Measurements from ENCODE around the gene FIP1L1. TPM values are rescaled to one million over a fixed set of nuclear protein-coding genes. Genes with fewer than 3 reads are reported as not detected.
"Not testable (repeated sequence)": the region's sequence is repeated elsewhere in the genome, so short reads cannot be mapped to it uniquely, and the experiment has no call there.

FIP1L1 gene
- total RNA-seq, 2 donors from 2014 or later: 83.6 to 90.5 TPM

DNA sequence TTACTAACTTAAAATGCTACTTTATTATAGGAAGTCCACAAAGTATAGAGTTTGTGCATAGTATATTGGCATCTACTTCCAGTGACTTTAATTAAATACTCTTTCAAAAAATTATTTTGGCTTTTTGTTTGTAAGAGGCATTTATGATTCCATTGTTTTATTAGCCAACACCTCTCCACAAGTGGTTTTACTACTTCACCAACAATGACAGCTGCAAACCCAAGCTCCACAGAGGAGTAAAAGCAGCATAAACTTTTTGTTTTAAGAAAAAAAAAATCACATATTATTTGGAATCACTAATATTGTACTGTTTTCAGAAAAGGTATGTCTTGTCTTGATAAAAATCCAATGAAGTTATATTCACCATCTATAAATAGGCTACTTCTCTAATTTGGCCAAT is 88.5 kb downstream of the FIP1L1 start:
- Mint-ChIP-seq H3K27ac (no peak overlapping the region), H3K27me3 (no peaks in the 10 kb centered on the region)

GRCh38 chr4:53466576-53466975 is 89.1 kb downstream of the FIP1L1 start:
- H3K4me3 Mint-ChIP-seq; H3K27me3 Mint-ChIP-seq; ATAC-seq; H3K4me1 Mint-ChIP-seq (ENCODE audit: low read depth in 2 of 2); H3K27ac Mint-ChIP-seq; DNase-seq (ENCODE audit: low spot score): not testable (repeated sequence)
- peaks cover 19% of the 10 kb centered on the region for H3K36me3 Mint-ChIP-seq
- H3K9me3 Mint-ChIP-seq: peaks cover 12% of the 10 kb centered on the region

More for the DNA sequence above, 88.5 kb downstream of the FIP1L1 start:
- no peak for ATAC-seq
- no peak for DNase-seq (ENCODE audit: low spot score)
- peaks cover 21% of the 10 kb centered on the region for H3K36me3 Mint-ChIP-seq
- H3K4me3 Mint-ChIP-seq: no peak overlapping the region
- no peaks in the 10 kb centered on the region for H3K4me1 Mint-ChIP-seq (ENCODE audit: low read depth in 2 of 2)
- peaks cover 12% of the 10 kb centered on the region for H3K9me3 Mint-ChIP-seq

- H3K27me3 Mint-ChIP-seq: no peaks in the 10 kb centered on the region
- H3K27ac Mint-ChIP-seq: no peak overlapping the region
- peaks cover 8% of the 10 kb centered on the region for H3K36me3 Mint-ChIP-seq
- ATAC-seq: no peak
- no peaks in the 10 kb centered on the region for H3K4me1 Mint-ChIP-seq (ENCODE audit: low read depth in 2 of 2)
- DNase-seq (ENCODE audit: low spot score): no peak
- peaks cover 9% of the 10 kb centered on the region for H3K9me3 Mint-ChIP-seq
- no peak overlapping the region for H3K4me3 Mint-ChIP-seq
These were observed 99.0 kb downstream of the FIP1L1 start for GRCh38 chr4:53476232-53477037.

GRCh38 chr4:53477038-53477565 is 99.7 kb downstream of the FIP1L1 start:
- Mint-ChIP-seq H3K36me3 (peaks cover 8% of the 10 kb centered on the region), H3K4me1 (ENCODE audit: low read depth in 2 of 2) (no peaks in the 10 kb centered on the region), H3K4me3 (no peak overlapping the region)

GRCh38 chr4:53477636-53478035 is 100.2 kb downstream of the FIP1L1 start:
- Mint-ChIP-seq H3K9me3 (peaks cover 7% of the 10 kb centered on the region), H3K4me1 (ENCODE audit: low read depth in 2 of 2) (no peaks in the 10 kb centered on the region)

More at GRCh38 chr4:53477038-53477565, 99.7 kb downstream of the FIP1L1 start:
- H3K27me3 Mint-ChIP-seq: no peaks in the 10 kb centered on the region
- ATAC-seq (no peak), DNase-seq (ENCODE audit: low spot score) (no peak)
- H3K9me3 Mint-ChIP-seq: peaks cover 9% of the 10 kb centered on the region
- no peak overlapping the region for H3K27ac Mint-ChIP-seq

DNA sequence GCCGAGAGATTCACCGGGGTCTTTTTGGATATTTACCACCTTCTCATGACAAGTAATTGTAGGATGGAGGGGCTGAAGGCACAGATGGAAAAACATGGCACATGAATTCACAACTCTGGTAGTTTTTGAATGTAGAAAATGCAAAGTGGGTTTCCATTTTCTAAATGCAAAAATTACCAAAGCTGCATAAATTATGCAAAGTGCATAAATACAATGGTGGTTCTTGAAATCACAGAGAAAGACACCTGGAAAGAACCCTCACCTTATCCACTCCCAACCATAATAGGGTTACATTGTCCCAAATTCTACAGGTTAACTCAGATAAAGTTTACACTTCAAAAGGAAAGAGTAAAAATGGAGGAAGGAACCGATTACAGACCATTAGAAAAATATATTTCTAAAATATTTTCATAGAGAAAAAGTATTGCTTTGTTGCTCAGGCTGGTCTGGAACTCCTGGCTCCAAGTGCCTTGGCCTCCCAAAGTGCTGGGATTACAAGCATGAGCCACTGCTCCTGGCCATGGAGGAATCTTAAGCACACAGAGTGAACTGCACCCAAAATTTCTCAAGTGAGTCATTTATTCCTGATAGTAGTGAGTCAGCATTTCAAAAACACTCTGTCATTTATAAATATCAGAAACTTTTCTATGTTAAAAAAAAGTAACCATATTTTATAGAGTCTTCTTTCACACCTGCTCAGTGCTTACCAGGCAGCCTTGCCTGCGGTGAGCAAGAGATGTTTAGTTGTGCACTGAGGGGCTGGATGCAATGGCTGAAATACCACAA is 101.4 kb downstream of the FIP1L1 start:
- no peak overlapping the region for H3K27ac Mint-ChIP-seq
- ATAC-seq (no peak), DNase-seq (ENCODE audit: low spot score) (no peak)
- H3K4me1 Mint-ChIP-seq (ENCODE audit: low read depth in 2 of 2): no peaks in the 10 kb centered on the region
- no peaks in the 10 kb centered on the region for H3K36me3 Mint-ChIP-seq
- H3K9me3 Mint-ChIP-seq: no peaks in the 10 kb centered on the region
- no peak overlapping the region for H3K4me3 Mint-ChIP-seq
- H3K27me3 Mint-ChIP-seq: peaks cover 0 to 5% of the 10 kb centered on the region in 2 donors

More at GRCh38 chr4:53477636-53478035, 100.2 kb downstream of the FIP1L1 start:
- ATAC-seq (no peak), DNase-seq (ENCODE audit: low spot score) (no peak)
- no peak overlapping the region for H3K4me3 Mint-ChIP-seq
- H3K36me3 Mint-ChIP-seq: peaks cover 8% of the 10 kb centered on the region
- no peak overlapping the region for H3K27ac Mint-ChIP-seq
- no peaks in the 10 kb centered on the region for H3K27me3 Mint-ChIP-seq

DNA sequence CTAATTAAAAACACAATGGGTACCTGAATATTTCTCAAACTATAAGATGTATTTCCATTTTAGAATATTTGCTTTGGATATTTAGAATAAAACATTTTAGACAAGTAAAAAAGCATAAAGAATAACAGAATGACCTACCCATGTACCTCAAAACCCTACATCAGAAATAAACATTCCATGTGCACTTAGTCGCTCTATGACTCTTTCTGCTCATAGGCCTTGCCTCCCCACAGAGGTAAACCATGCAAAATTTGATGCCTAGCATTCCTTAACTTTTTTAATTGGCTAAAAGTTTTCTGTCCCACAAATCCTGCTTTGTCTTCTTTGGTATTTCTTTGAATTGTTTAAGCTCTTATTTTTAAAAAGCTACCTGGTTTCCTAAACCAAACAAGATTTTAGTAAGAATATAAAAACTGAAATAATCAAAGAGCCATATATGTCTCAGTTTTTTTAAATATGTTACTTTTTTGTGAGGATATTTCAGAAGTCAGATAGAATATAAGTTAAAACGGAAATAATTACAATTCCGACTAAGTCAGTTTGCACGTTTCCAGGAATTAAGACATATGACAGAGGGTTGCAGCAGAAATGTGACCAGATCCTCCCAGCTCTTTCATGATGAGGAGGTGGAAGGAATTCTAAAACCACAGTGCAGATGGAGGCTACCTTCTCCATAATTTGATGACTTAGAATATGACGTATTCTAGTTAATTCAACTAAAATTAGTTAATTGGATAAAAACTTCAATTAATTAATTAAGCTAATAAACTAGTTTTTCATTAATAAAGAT is 102.5 kb downstream of the FIP1L1 start:
- no peaks in the 10 kb centered on the region for H3K4me1 Mint-ChIP-seq (ENCODE audit: low read depth in 2 of 2)
- peaks cover 7 to 8% of the 10 kb centered on the region in 2 donors for H3K27me3 Mint-ChIP-seq
- no peaks in the 10 kb centered on the region for H3K36me3 Mint-ChIP-seq
- H3K4me3 Mint-ChIP-seq: no peak overlapping the region
- no peak for DNase-seq (ENCODE audit: low spot score)
- no peaks in the 10 kb centered on the region for H3K9me3 Mint-ChIP-seq
- no peak overlapping the region for H3K27ac Mint-ChIP-seq
- ATAC-seq: no peak

- no peak overlapping the region for H3K4me3 Mint-ChIP-seq
- ATAC-seq: no peak
- peaks cover 10% of the 10 kb centered on the region in 2 donors for H3K27me3 Mint-ChIP-seq
- no peak for DNase-seq (ENCODE audit: low spot score)
- no peaks in the 10 kb centered on the region for H3K36me3 Mint-ChIP-seq
- no peaks in the 10 kb centered on the region for H3K9me3 Mint-ChIP-seq
- no peak overlapping the region for H3K27ac Mint-ChIP-seq
- H3K4me1 Mint-ChIP-seq (ENCODE audit: low read depth in 2 of 2): no peaks in the 10 kb centered on the region
These were observed 103.5 kb downstream of the FIP1L1 start for GRCh38 chr4:53480909-53481308.

GRCh38 chr4:53481586-53481985 is 104.1 kb downstream of the FIP1L1 start:
- Mint-ChIP-seq H3K27ac (no peak overlapping the region), H3K27me3 (peaks cover 10 to 15% of the 10 kb centered on the region in 2 donors), H3K4me1 (ENCODE audit: low read depth in 2 of 2) (no peaks in the 10 kb centered on the region), H3K36me3 (no peaks in the 10 kb centered on the region), H3K4me3 (no peak overlapping the region), H3K9me3 (no peaks in the 10 kb centered on the region)
- DNase-seq (ENCODE audit: low spot score): no peak
- no peak for ATAC-seq

DNA sequence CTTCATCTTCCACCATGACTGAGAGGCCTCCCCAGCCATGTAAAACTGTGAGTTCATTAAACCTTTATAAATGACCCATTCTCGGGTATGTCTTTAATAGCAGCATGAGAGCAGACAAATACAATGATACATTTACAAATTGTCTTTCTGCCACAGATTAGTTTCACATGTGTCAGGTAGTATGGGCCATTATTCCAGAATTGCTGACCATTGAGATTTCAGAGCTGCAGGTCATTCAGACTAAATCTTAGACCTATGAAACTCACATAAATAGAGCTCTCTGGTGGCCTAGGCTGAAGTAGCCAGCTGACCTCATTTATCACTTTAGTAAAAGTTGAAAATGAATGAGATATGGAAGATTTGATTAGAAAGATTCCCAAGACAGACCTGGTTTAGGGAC is 105.8 kb downstream of the FIP1L1 start:
- Mint-ChIP-seq H3K4me1 (ENCODE audit: low read depth in 2 of 2) (no peaks in the 10 kb centered on the region), H3K36me3 (no peaks in the 10 kb centered on the region), H3K4me3 (no peak overlapping the region), H3K27ac (no peak overlapping the region), H3K9me3 (no peaks in the 10 kb centered on the region), H3K27me3 (peaks cover 17 to 20% of the 10 kb centered on the region in 2 donors)
- no peak for DNase-seq (ENCODE audit: low spot score)
- no peak for ATAC-seq

- Mint-ChIP-seq H3K9me3 (no peaks in the 10 kb centered on the region), H3K27me3 (peaks cover 20 to 22% of the 10 kb centered on the region in 2 donors), H3K27ac (no peak overlapping the region), H3K36me3 (no peaks in the 10 kb centered on the region), H3K4me3 (no peak overlapping the region), H3K4me1 (ENCODE audit: low read depth in 2 of 2) (no peaks in the 10 kb centered on the region)
- no peak for ATAC-seq
- no peak for DNase-seq (ENCODE audit: low spot score)
These were observed 107.6 kb downstream of the FIP1L1 start for GRCh38 chr4:53484911-53485657.

- Mint-ChIP-seq H3K4me1 (ENCODE audit: low read depth in 2 of 2) (no peaks in the 10 kb centered on the region), H3K4me3 (no peak overlapping the region), H3K36me3 (no peaks in the 10 kb centered on the region), H3K27ac (no peak overlapping the region), H3K27me3 (peaks cover 20 to 22% of the 10 kb centered on the region in 2 donors), H3K9me3 (no peaks in the 10 kb centered on the region)
- ATAC-seq (no peak), DNase-seq (ENCODE audit: low spot score) (no peak)
These were observed 108.2 kb downstream of the FIP1L1 start for GRCh38 chr4:53485658-53486040.

DNA sequence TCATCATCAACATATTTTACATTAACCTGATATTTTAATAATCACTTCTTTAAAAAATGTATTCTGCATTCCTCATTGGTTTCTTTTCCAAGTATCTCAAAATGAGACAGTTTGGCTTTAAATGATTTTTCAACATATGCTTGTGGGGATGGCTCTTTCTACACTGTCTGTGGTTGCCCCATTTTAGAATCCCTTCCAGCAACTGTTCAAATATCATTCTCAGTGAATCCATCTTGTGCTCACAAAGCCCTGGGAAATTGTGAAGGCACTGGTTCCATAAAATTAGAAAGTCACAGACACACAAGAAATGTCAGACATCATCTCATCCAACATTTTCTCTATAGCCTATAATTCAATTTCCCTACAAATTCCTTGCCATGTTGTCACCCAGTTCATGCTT is 110.3 kb downstream of the FIP1L1 start:
- DNase-seq (ENCODE audit: low spot score) (no peak), ATAC-seq (no peak)
- peaks cover 22 to 29% of the 10 kb centered on the region in 2 donors for H3K27me3 Mint-ChIP-seq

More for the DNA sequence above, 110.3 kb downstream of the FIP1L1 start:
- Mint-ChIP-seq H3K9me3 (no peaks in the 10 kb centered on the region), H3K4me3 (no peak overlapping the region), H3K4me1 (ENCODE audit: low read depth in 2 of 2) (no peaks in the 10 kb centered on the region), H3K36me3 (no peaks in the 10 kb centered on the region), H3K27ac (no peak overlapping the region)

Data from natural killer cell treated with Interleukin-12 subunit alpha and Interleukin-12 subunit beta and Interleukin-15 and Interleukin-18, amount 100 ng/mL, for 72 hours (primary cell).